Cardiac fibroblast (primary cell): ENCODE results near the gene MOV10L1.

ENCODE experiments used
- DNase-seq, 2 donors: peaks; one replicate each; pipeline versions ENCODE4 v3.0.0 to v3.0.0-alpha.2; 2010; ENCODE audit warnings: low read depth in 2 of 2
- H3K4me3 ChIP-seq, 2 donors: replicated peaks in 1 of 2; 1 replicate in 1 of 2; 2 replicates in 1 of 2; pipeline ENCODE4 v1.5.1; 2011; ENCODE audit warnings: low read depth in 2 of 2, low read length in 2 of 2, mild to moderate bottlenecking in 2 of 2, moderate library complexity in 1 of 2
- CTCF ChIP-seq: IDR thresholded peaks from one replicate; pipeline ENCODE4 v1.5.1; 2011; ENCODE audit warnings: low read depth, mild to moderate bottlenecking, low read length, inconsistent platforms

The MOV10L1 gene

GRCh38 chr22:50102946-50103345 is 13.1 kb downstream of the MOV10L1 start:
- H3K4me3 ChIP-seq = no peak overlapping the region
- DNase-seq = no peak
- TF ChIP-seq CTCF = no peak

DNA sequence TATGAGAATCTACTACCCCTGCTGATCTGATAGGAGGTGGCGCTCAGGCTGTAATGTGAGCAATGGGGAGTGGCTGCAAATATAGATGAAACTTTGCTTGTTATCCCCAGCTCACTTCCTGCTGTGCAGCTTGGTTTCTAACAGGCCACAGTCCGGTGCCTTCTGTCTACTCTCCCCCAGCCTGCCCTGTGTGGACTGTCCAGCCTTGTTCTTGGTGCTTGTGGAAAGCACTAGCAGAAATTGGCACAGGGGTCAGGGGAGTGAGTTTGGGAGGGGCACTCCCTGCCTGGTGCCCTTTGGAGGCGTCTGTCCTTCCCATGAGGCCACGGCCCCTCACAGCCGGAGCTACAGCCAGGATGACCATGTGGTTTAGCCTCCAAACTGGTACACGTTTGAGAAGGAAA is 14.3 kb downstream of the MOV10L1 start:
- no peak for TF ChIP-seq CTCF
- H3K4me3 ChIP-seq = no peak overlapping the region
- DNase-seq = no peak

DNA sequence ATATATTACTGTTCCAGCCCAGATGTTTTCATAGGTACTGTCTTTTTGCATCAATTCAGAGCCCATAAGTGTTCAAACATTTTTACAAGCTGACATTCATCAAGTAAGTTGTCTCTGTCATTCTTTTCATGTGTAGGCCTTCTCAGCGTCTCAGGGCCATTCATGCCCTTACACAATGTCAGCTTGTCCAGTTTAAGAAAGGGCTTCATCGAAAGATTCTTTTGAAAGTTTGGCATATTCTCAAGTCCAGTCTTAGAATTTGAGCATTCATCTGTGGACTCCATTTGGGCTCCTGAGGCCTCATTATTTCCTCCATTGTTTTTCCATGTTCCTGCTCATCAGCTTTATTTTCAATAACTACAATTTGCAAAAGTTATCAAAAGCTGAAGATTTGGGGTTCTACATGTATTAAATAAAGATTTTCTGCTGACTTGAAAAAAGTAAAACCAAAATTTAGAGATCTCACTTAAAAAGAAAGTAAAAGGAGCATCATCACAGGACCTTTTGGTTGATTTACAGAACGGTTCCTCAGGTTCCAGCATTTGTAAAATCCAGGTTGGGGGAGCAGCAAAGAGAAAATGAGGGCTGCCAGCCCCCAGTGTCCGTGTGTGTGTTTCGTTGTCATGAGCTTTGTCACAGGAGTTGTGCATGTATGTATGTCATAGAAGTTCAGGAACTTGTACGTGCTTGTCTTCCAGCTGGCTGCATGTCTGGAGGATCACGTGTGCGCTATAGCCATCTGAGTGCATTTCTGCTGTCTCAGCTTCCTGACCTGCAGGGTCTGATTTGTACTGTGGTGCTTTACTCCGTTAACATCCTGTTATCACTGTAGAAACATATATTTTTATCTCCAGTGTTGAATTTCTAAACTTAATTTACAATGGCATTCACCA is 15.6 kb downstream of the MOV10L1 start:
- no peak for TF ChIP-seq CTCF
- no peak overlapping the region for H3K4me3 ChIP-seq
- DNase-seq = peak; percentile 53 to 69

DNA sequence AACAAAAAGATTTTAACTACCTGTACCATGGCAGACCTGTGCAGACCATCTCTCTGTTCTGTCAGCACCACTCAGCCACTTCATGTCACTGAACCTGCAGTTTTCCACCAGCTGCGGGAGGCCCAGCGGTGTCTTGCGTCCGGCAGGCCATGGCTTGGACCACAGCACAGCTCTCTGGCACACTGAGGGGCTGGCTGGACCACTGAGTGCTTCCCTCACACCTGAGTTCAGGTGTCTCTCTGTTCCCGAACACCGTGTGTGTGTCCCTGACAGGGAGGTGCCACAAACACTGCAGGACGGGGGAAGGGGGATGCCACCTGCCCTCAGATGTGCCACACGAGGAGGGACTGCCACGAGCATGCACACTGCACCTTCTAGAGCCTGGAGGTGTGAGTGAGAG is 17.7 kb downstream of the MOV10L1 start:
- DNase-seq = no peak
- H3K4me3 ChIP-seq = no peak overlapping the region
- TF ChIP-seq CTCF = no peak

GRCh38 chr22:50111056-50111455 is 21.2 kb downstream of the MOV10L1 start:
- no peak overlapping the region for H3K4me3 ChIP-seq
- no peak for DNase-seq
- TF ChIP-seq CTCF = no peak

DNA sequence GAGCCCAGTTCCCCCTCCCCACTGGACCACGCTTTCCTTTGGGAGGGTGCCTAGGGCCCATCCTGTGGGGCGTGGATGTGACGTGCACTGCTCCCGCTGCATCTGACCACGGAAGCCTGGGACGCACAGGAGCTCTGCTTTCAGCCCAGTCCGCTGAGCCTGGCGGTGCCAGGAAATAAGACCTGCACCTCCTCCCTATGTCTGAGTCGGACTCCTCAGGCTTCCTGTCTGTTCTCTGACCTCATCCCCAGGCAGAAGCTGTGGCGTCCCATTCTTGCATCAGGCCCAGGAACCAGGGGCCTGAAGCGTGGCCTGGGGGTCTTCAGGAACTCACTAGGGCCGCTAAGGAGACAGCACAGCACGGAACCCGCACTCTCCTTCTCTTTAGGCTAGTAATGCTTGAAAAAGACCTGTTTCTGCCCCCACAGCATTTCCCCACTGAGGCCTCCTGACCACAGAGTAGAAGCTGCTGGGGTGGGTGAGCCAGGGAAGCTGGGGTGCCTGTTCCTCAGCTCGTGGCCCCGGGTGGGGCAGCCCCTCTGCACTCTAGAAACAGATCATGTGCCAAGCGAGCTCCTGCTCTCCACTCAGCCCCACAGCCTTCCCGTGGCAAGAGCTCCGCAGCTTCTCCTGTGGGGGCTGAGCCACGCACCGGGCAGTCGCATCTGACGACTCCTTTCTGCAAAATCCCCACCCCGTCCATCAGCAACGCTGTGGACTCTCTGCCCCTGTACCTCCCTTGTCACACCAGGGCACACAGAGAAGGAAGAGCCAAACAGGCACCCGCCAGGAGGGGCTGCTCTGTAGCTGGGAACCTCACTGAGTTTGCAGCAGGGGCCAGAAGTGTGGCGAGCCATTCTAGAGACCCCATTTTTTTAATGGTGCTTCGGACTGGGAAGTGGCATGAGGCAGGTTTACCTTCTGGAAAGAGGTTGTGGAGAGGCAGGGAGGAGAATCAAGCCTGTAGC is 22.6 kb downstream of the MOV10L1 start:
- no peak for TF ChIP-seq CTCF
- H3K4me3 ChIP-seq = no peak overlapping the region
- peak; percentile 89 to 90 for DNase-seq
